Fibroblast of peridontal ligament (primary cell): ENCODE measurements around the gene CCDC154.

ENCODE experiments used
- DNase-seq: peaks from one replicate; pipeline ENCODE4 v3.0.0-alpha.2; 2010; ENCODE audit errors: extremely low read depth

The CCDC154 gene

DNA sequence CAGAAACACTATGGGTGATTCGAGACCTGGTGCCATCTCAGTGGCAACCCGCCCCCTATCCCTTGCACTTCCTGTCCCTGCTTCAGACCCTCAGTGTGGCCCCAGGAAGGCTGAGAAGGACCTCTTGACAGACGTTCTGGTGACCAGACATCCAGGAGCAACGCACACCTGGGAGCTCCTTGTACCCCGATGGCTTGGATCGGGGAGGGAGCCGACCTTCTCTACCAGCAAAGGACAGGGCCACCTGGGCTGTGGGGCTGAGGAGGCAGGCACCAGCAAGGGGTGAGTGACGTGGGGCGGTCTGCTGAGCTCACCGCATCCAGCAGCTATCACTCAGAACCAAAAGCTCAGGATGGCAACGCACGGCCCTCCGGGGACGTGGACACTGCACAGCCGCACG lies 57.0 kb downstream of the CCDC154 start:
- no peak for DNase-seq

DNA sequence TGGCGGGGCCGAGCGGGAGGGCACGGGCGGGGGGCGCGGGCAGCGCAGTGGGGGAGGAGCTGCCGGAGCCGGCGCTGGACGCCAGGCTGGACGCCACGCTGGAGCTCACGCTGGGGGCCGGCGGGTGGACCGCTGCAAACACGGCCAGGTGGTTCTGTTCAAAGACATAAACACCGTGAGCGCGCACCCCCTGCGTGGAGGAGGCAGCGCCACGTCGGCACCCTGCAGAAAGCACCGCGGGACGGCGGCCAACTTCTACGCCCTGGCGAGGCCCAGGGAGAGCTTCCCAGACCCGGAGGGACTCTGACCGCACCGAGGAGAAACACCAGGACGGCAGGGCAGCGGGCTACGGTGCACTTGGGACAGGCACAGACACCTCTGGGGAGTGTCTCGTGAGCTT lies 59.1 kb downstream of the CCDC154 start:
- no peak for DNase-seq
